GM18511 (cell line): Measurements from ENCODE around the gene ST8SIA2.

Source experiments
- ATAC-seq: cut with Tn5 transposase; IDR thresholded peaks from one replicate; pipeline ENCODE4 v1.9.1; 2021; ENCODE audit warnings: mild to moderate bottlenecking, moderate library complexity; ENCODE audit not compliant: unreplicated experiment

The ST8SIA2 gene

GRCh38 chr15:92393071-92393979, at the start of gene ST8SIA2:
ST8SIA2 (plus strand) TSS chr15:92393881; CDS start chr15:92394065, 184 bp downstream.
- ATAC-seq: no peak

GRCh38 chr15:92343924-92344643, 49.6 kb upstream of the ST8SIA2 start:
- ATAC-seq: no peak

- ATAC-seq: no peak
Measured at GRCh38 chr15:92346063-92346462, 47.6 kb upstream of the ST8SIA2 start.

- ATAC-seq: no peak
Measured at GRCh38 chr15:92355307-92355706, 38.4 kb upstream of the ST8SIA2 start.

GRCh38 chr15:92361321-92362000, 32.2 kb upstream of the ST8SIA2 start:
- ATAC-seq: no peak

GRCh38 chr15:92362001-92362350, 31.7 kb upstream of the ST8SIA2 start:
- ATAC-seq: no peak

GRCh38 chr15:92365084-92365483, 28.6 kb upstream of the ST8SIA2 start:
- no peak for ATAC-seq

GRCh38 chr15:92365906-92366305, 27.8 kb upstream of the ST8SIA2 start:
- no peak for ATAC-seq

- no peak for ATAC-seq
Measured at GRCh38 chr15:92366381-92366780, 27.3 kb upstream of the ST8SIA2 start.

- no peak for ATAC-seq
Measured at GRCh38 chr15:92375057-92375456, 18.6 kb upstream of the ST8SIA2 start.

- no peak for ATAC-seq
Measured at GRCh38 chr15:92376109-92376508, 17.6 kb upstream of the ST8SIA2 start.

- no peak for ATAC-seq
Measured at GRCh38 chr15:92377083-92377789, 16.4 kb upstream of the ST8SIA2 start.

GRCh38 chr15:92383519-92384324, 10.0 kb upstream of the ST8SIA2 start:
- no peak for ATAC-seq

- ATAC-seq: no peak
Measured at GRCh38 chr15:92384381-92384780, 9.3 kb upstream of the ST8SIA2 start.

- ATAC-seq: no peak
Measured at GRCh38 chr15:92385096-92385495, 8.6 kb upstream of the ST8SIA2 start.

- ATAC-seq: no peak
Measured at GRCh38 chr15:92391640-92392039, 2.0 kb upstream of the ST8SIA2 start.

- ATAC-seq: no peak
Measured at GRCh38 chr15:92392462-92392861, 1.2 kb upstream of the ST8SIA2 start.

GRCh38 chr15:92393980-92394308, 263 bp downstream of the ST8SIA2 start:
- ATAC-seq: no peak

- no peak for ATAC-seq
Measured at GRCh38 chr15:92394309-92395097, 822 bp downstream of the ST8SIA2 start.
